H1 (cell line): ENCODE data around the gene MICU1. TPM values are rescaled to one million over a fixed set of nuclear protein-coding genes. Genes with fewer than 3 reads are reported as not detected.

Experiments
- CTCF ChIA-PET: fragments of 300-600 bp; sonication (Branson Sonifier 250); formaldehyde crosslinking; loops from one replicate; lab custom pipeline; 2021; ENCODE audit not compliant: partially characterized antibody; lab: Charles Lee
- POLR2A ChIA-PET: fragments of 300-600 bp; sonication (Branson Sonifier 250); formaldehyde crosslinking; loops from one replicate; lab custom pipeline; 2021; ENCODE audit warnings: inconsistent platforms; ENCODE audit not compliant: partially characterized antibody; lab: Charles Lee
- DNase-seq, 2 experiments: peaks; one replicate each; pipeline versions ENCODE4 v3.0.0 to v3.0.0-alpha.2; 2010 to 2022; ENCODE audit warnings: low spot score in 2 of 2, low read depth in 1 of 2, mixed read lengths in 1 of 2
- FAIRE-seq: peaks from 2 replicates; lab custom pipeline; 2011; peaks lifted over from hg19 to GRCh38; lab: Jason Lieb, UNC
- H2AFZ ChIP-seq: 2 replicates; pipeline ENCODE4 v1.8.1; 2012; ENCODE audit warnings: low read length, inconsistent platforms
- H2AK5ac ChIP-seq: 2 replicates; pipeline ENCODE4 v1.6.1; 2013; ENCODE audit warnings: low read depth, low read length
- H2BK120ac ChIP-seq: replicated peaks from 2 replicates; pipeline ENCODE3; 2013; ENCODE audit warnings: low read depth, low read length, inconsistent platforms
- H2BK12ac ChIP-seq: 2 replicates; pipeline ENCODE4 v1.6.1; 2013; ENCODE audit warnings: low read depth, low read length
- H2BK15ac ChIP-seq: 2 replicates; pipeline ENCODE4 v1.6.1; 2013; ENCODE audit warnings: low read length
- H2BK20ac ChIP-seq: 2 replicates; pipeline ENCODE4 v1.6.1; 2013; ENCODE audit warnings: low read length
- H2BK5ac ChIP-seq: 2 replicates; pipeline ENCODE4 v1.6.1; 2013; ENCODE audit warnings: low read depth, low read length
- H3K14ac ChIP-seq: 2 replicates; pipeline ENCODE4 v1.6.1; 2013; ENCODE audit warnings: inconsistent platforms; ENCODE audit not compliant: insufficient read length
- H3K18ac ChIP-seq: 2 replicates; pipeline ENCODE4 v1.6.1; 2013; ENCODE audit warnings: low read length; ENCODE audit errors: extremely low read depth
- H3K23ac ChIP-seq: 2 replicates; pipeline ENCODE4 v1.6.1; 2013; ENCODE audit warnings: inconsistent platforms; ENCODE audit not compliant: insufficient read length
- H3K23me2 ChIP-seq: 2 replicates; pipeline ENCODE4 v1.6.1; 2013; ENCODE audit warnings: low read depth, low read length
- H3K27ac ChIP-seq: 2 replicates; pipeline ENCODE4 v1.6.1; 2011; ENCODE audit warnings: low read depth, low read length, inconsistent platforms
- H3K27me3 ChIP-seq, 4 experiments: replicated peaks in 1 of 4; 1 replicate in 1 of 4; 2 replicates in 3 of 4; pipeline versions ENCODE4 v1.6.1 to v1.8.1; 2011 to 2013; ENCODE audit warnings: low read length in 3 of 4, mild to moderate bottlenecking in 3 of 4, inconsistent platforms in 2 of 4, mixed read lengths in 2 of 4, moderate library complexity in 1 of 4; ENCODE audit not compliant: control insufficient read depth in 3 of 4, insufficient read depth in 3 of 4; ENCODE audit errors: extremely low read depth in 1 of 4
- H3K36me3 ChIP-seq, 4 experiments: 2 replicates each; pipeline versions ENCODE4 v1.6.1 to v1.8.1; 2011 to 2013; ENCODE audit warnings: mild to moderate bottlenecking in 4 of 4, low read length in 3 of 4, moderate library complexity in 2 of 4, control low read depth in 1 of 4, inconsistent platforms in 1 of 4; ENCODE audit not compliant: insufficient read depth in 4 of 4, control insufficient read depth in 2 of 4
- H3K4ac ChIP-seq: replicated peaks from 2 replicates; pipeline ENCODE3; 2013; ENCODE audit warnings: low read length, low read depth, mixed read lengths, inconsistent platforms; ENCODE audit not compliant: insufficient read length
- H3K4me1 ChIP-seq, 4 experiments: replicated peaks in 1 of 4; 1 replicate in 1 of 4; 2 replicates in 3 of 4; pipeline versions ENCODE4 v1.6.1 to v1.8.1; 2011 to 2013; ENCODE audit warnings: low read length in 3 of 4, inconsistent platforms in 2 of 4, mixed read lengths in 1 of 4; ENCODE audit not compliant: insufficient read depth in 4 of 4, control insufficient read depth in 3 of 4
- H3K4me2 ChIP-seq, 2 experiments: 2 replicates each; pipeline versions ENCODE4 v1.6.1 to v1.8.1; 2011 to 2013; ENCODE audit warnings: low read depth in 2 of 2, low read length in 2 of 2, control low read depth in 1 of 2, inconsistent platforms in 1 of 2, mild to moderate bottlenecking in 1 of 2; ENCODE audit not compliant: insufficient read depth in 1 of 2
- H3K4me3 ChIP-seq, 4 experiments: fragments of 200-600, 300-600 bp in 1 of 4; sonication (generic), shearing (Covaris generic), sonication (Bioruptor Twin) in 1 of 4; 2 replicates each; pipeline versions ENCODE4 v1.5.1 to v1.8.1; 2011 to 2016; ENCODE audit warnings: low read length in 4 of 4, low read depth in 3 of 4, control low read depth in 2 of 4, inconsistent platforms in 2 of 4, mild to moderate bottlenecking in 2 of 4, mixed read lengths in 1 of 4, moderate library complexity in 1 of 4; ENCODE audit not compliant: insufficient read depth in 2 of 4; ENCODE audit errors: extremely low read depth in 1 of 4
- H3K56ac ChIP-seq: replicated peaks from 2 replicates; pipeline ENCODE3; 2013; ENCODE audit warnings: low read depth, mild to moderate bottlenecking, mixed read lengths, low read length, inconsistent platforms; ENCODE audit not compliant: insufficient read length
- H3K79me1 ChIP-seq: 2 replicates; pipeline ENCODE4 v1.6.1; 2013; ENCODE audit warnings: low read depth, low read length, control low read depth
- H3K79me2 ChIP-seq, 2 experiments: 2 replicates each; pipeline versions ENCODE4 v1.6.1 to v1.8.1; 2012 to 2013; ENCODE audit warnings: low read length in 2 of 2, mild to moderate bottlenecking in 2 of 2, inconsistent platforms in 1 of 2; ENCODE audit not compliant: insufficient read depth in 2 of 2, control insufficient read depth in 1 of 2
- H3K9ac ChIP-seq, 4 experiments: replicated peaks in 1 of 4; 1 replicate in 1 of 4; 2 replicates in 3 of 4; pipeline versions ENCODE4 v1.6.1 to v1.8.1; 2011 to 2013; ENCODE audit warnings: low read depth in 3 of 4, low read length in 3 of 4, control low read depth in 2 of 4, mild to moderate bottlenecking in 2 of 4, moderate library complexity in 2 of 4, inconsistent platforms in 1 of 4; ENCODE audit errors: extremely low read depth in 1 of 4
- H3K9me3 ChIP-seq, 2 experiments: 2 replicates each; pipeline versions ENCODE4 v1.6.1 to v1.8.1; 2012 to 2013; ENCODE audit warnings: mild to moderate bottlenecking in 2 of 2, moderate library complexity in 2 of 2, control low read depth in 1 of 2, inconsistent platforms in 1 of 2, low read depth in 1 of 2, low read length in 1 of 2, mixed read lengths in 1 of 2; ENCODE audit not compliant: insufficient read depth in 2 of 2
- H4K20me1 ChIP-seq, 2 experiments: replicated peaks in 1 of 2; 2 replicates each; pipeline versions ENCODE3 to v1.8.1; 2011 to 2013; ENCODE audit warnings: inconsistent platforms in 2 of 2, low read length in 2 of 2, mild to moderate bottlenecking in 1 of 2; ENCODE audit not compliant: insufficient read depth in 2 of 2, control insufficient read depth in 1 of 2
- H4K5ac ChIP-seq: 2 replicates; pipeline ENCODE4 v1.6.1; 2013; ENCODE audit warnings: low read length, low read depth, mixed read lengths, inconsistent platforms; ENCODE audit not compliant: insufficient read length
- H4K8ac ChIP-seq: 2 replicates; pipeline ENCODE4 v1.8.0; 2013; ENCODE audit warnings: mild to moderate bottlenecking, moderate library complexity, low read length, inconsistent platforms; ENCODE audit not compliant: insufficient read depth; ENCODE audit errors: extremely low read depth
- H4K91ac ChIP-seq: replicated peaks from 2 replicates; pipeline ENCODE3; 2013; ENCODE audit warnings: low read length, mixed read lengths, inconsistent platforms; ENCODE audit not compliant: insufficient read length
- ASH2L ChIP-seq: fragments of 200-600, 300-600 bp; sonication (generic); IDR thresholded peaks from one replicate; pipeline ENCODE4 v1.7.1; 2017; ENCODE audit warnings: low read length
- CEBPB ChIP-seq: IDR thresholded peaks from 2 replicates; pipeline ENCODE4 v1.6.1; 2012; ENCODE audit warnings: low read depth, low read length
- CHD1 ChIP-seq: IDR thresholded peaks from 2 replicates; pipeline ENCODE4 v1.6.1; 2012; ENCODE audit warnings: low read depth, low read length, improper control_type of control experiment
- CHD2 ChIP-seq: IDR thresholded peaks from 2 replicates; pipeline ENCODE4 v1.6.1; 2012; ENCODE audit warnings: low read length, improper control_type of control experiment
- EP300 ChIP-seq, 2 experiments: IDR thresholded peaks; 1 replicate in 1 of 2; 2 replicates in 1 of 2; pipeline ENCODE4 v1.6.1; 2011 to 2012; ENCODE audit warnings: low read depth in 2 of 2, low read length in 2 of 2, mild to moderate bottlenecking in 2 of 2, borderline replicate concordance in 1 of 2, inconsistent platforms in 1 of 2, moderate library complexity in 1 of 2
- GABPA ChIP-seq: IDR thresholded peaks from 2 replicates; pipeline ENCODE4 v1.6.1; 2011; ENCODE audit warnings: mild to moderate bottlenecking, low read length, moderate library complexity, borderline replicate concordance; ENCODE audit not compliant: insufficient read depth
- HDAC6 ChIP-seq: IDR thresholded peaks from one replicate; pipeline ENCODE4 v1.7.1; 2012; ENCODE audit warnings: low read depth, mild to moderate bottlenecking, inconsistent platforms, low read length, moderate library complexity
- JUND ChIP-seq: IDR thresholded peaks from 2 replicates; pipeline ENCODE4 v1.6.1; 2011; ENCODE audit warnings: mild to moderate bottlenecking, improper control_type of control experiment, low read length
- KDM5A ChIP-seq: fragments of 200-600 bp; IDR thresholded peaks from 2 replicates; pipeline ENCODE4 v1.7.1; 2012; ENCODE audit warnings: mild to moderate bottlenecking, low read length, inconsistent platforms, mixed read lengths
- NRF1 ChIP-seq: IDR thresholded peaks from 2 replicates; pipeline ENCODE4 v1.6.1; 2011; ENCODE audit warnings: mild to moderate bottlenecking, low read depth, low read length, improper control_type of control experiment
- RBBP5 ChIP-seq: IDR thresholded peaks from 2 replicates; pipeline ENCODE4 v1.7.1; 2012; ENCODE audit warnings: low read depth, mild to moderate bottlenecking, inconsistent platforms, low read length, moderate library complexity, borderline replicate concordance
- SAP30 ChIP-seq: fragments of 300-600 bp; sonication (generic); IDR thresholded peaks from 2 replicates; pipeline ENCODE4 v1.7.1; 2012; ENCODE audit warnings: low read length, moderate library complexity, mild to moderate bottlenecking, inconsistent platforms; ENCODE audit not compliant: insufficient read depth, insufficient replicate concordance
- SIN3A ChIP-seq, 2 experiments: IDR thresholded peaks in 1 of 2; conservative IDR thresholded peaks in 1 of 2; 2 replicates each; pipeline ENCODE4 v1.6.1; 2011 to 2012; ENCODE audit warnings: low read length in 2 of 2, improper control_type of control experiment in 1 of 2, low read depth in 1 of 2, mild to moderate bottlenecking in 1 of 2
- SIX5 ChIP-seq: IDR thresholded peaks from 2 replicates; pipeline ENCODE4 v1.6.1; 2011; ENCODE audit warnings: mild to moderate bottlenecking, low read depth, low read length
- TAF7 ChIP-seq: optimal IDR thresholded peaks from 2 replicates; pipeline ENCODE3; 2011; ENCODE audit warnings: low read depth, mild to moderate bottlenecking, inconsistent platforms, low read length, moderate library complexity, borderline replicate concordance
- WGBS, 2 experiments: shearing (Covaris generic) in 1 of 2; methylation state at CpG; one replicate each; pipeline versions ENCODE4 v1.1.6 to v1.1.7; 2013 to 2015; ENCODE audit warnings: low lambda C conversion rate in 2 of 2, mixed read lengths in 2 of 2, inconsistent platforms in 1 of 2, low coverage in 1 of 2, missing lambda C conversion rate in 1 of 2; ENCODE audit not compliant: insufficient replicate concordance in 2 of 2, insufficient coverage in 1 of 2, insufficient read length in 1 of 2; ENCODE audit errors: extremely low coverage in 1 of 2, missing lambda C conversion rate in 1 of 2; 5-methylcytosine and 5-hydroxymethylcytosine counted together
- polyA plus RNA-seq, 7 experiments: library from polyadenylated mRNA; depleted of rRNA in 3 of 7; stranded (reverse) in 5 of 7; unstranded in 2 of 7; fragments of >200 nt in 5 of 7; fragments of 200-250 nt in 2 of 7; gene quantifications; 1 replicate in 5 of 7; 2 replicates in 1 of 7; 4 replicates in 1 of 7; pipeline versions ENCODE4 v1.2.1 to v1.2.3, GENCODE V29; 2011 to 2013; ENCODE audit warnings: missing spikeins in 2 of 7, mixed read lengths in 2 of 7
- total RNA-seq: library from RNA; stranded (reverse); fragmentation: NEBNext Ultra II Directional; extraction: Animal tissue kit (Norgen Biotek cat#: 25700); gene quantifications from 2 replicates; pipeline ENCODE4 v1.2.1, GENCODE V29; 2021

The MICU1 gene
- total and polyA plus RNA-seq, 2 of the 8 experiments (the other 6 are each of a cell fraction or from before 2014, with no cell fraction given), result 18.0 to 36.7 TPM

DNA sequence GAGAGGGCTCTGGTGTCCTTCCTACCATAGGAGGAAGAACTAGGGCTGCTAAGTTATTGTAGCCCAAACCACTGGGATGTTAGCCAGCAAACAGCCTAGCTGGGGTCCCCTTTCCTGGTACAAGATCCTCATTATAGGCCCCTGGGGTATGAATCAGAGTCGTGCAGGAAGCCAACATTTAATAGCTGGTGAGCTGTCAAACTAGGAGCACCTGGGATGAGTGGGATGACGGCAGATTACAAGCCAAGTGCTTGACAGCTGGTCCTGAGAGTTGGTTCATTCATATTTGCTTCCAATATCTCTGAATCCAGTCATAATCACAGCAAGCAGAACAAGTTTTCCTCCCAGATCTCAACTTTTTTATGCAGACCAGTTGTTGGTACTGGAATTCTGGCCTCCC, 246.1 kb downstream of the MICU1 start:
- ChIA-PET POLR2A (no interaction called here), CTCF (interaction anchor here (1.7 to 1.9 kb wide), 2 partner anchors 406 to 454 kb away, joined by 3 to 4 read pairs; no protein-coding TSS in a partner anchor)
- H3K4ac ChIP-seq, result no peak overlapping the region
- H3K23ac ChIP-seq, result no peak overlapping the region
- H3K14ac ChIP-seq, result no peak overlapping the region
- no peak overlapping the region for H2BK20ac ChIP-seq
- H3K79me1 ChIP-seq, result no peaks in the 10 kb centered on the region; the same call in 1 of the 2 replicates
- H4K20me1 ChIP-seq, result no peaks in the 10 kb centered on the region
- no peak overlapping the region for H2BK12ac ChIP-seq
- H4K91ac ChIP-seq, result no peak overlapping the region
- no peak overlapping the region for H3K4me3 ChIP-seq
- FAIRE-seq (no peak), DNase-seq (no peak)
- no peaks in the 10 kb centered on the region for H3K23me2 ChIP-seq
- H3K27ac ChIP-seq, result no peak overlapping the region
- H3K4me1 ChIP-seq, result peaks cover 0 to 6% (median under 1%) of the 10 kb centered on the region in 4 experiments; a peak in 2 of 7 replicates
- no peak overlapping the region for H3K56ac ChIP-seq
- no peak overlapping the region for H3K9ac ChIP-seq
- H3K9me3 ChIP-seq, result no peaks in the 10 kb centered on the region
- no peak overlapping the region for H2AK5ac ChIP-seq
- no peaks in the 10 kb centered on the region for H3K27me3 ChIP-seq
- no peak overlapping the region for H4K5ac ChIP-seq
- H3K79me2 ChIP-seq, result no peaks in the 10 kb centered on the region
- H2AFZ ChIP-seq, result no peak overlapping the region
- WGBS, 2 experiments, result 87% methylated on average over 2 of the region's 2 CpGs; no CpG with 5 or more reads in 1 of the 2 experiments
- H3K18ac ChIP-seq, result no peak overlapping the region
- H2BK15ac ChIP-seq, result no peak overlapping the region
- H2BK120ac ChIP-seq, result no peak overlapping the region
- no peaks in the 10 kb centered on the region for H3K36me3 ChIP-seq
- H3K4me2 ChIP-seq, result no peak overlapping the region
- no peak overlapping the region for H2BK5ac ChIP-seq
- no peak overlapping the region for H4K8ac ChIP-seq
- TF ChIP-seq CEBPB (no peak), CHD1 (no peak), NRF1 (no peak), RBBP5 (no peak), KDM5A (no peak), GABPA (no peak), JUND (no peak), CHD2 (no peak), SIX5 (no peak), HDAC6 (no peak), EP300 (IDR thresholded peaks at IDR 0.05; ENCODE audit: borderline replicate concordance in 1 of 2, low read depth in 2 of 2, low read length in 2 of 2) (no peak), SIN3A (conservative IDR thresholded peaks at IDR 0.05 in 1 of 2, IDR thresholded peaks at IDR 0.05 in 1 of 2; ENCODE audit: low read depth in 1 of 2, low read length in 2 of 2) (no peak), ASH2L (no peak), TAF7 (no peak), SAP30 (no peak)
